Measurements from ENCODE around the gene ARHGEF28. TPM values are rescaled to one million over a fixed set of nuclear protein-coding genes. Genes with fewer than 3 reads are reported as not detected.

ARHGEF28 gene
- total RNA-seq, 1 experiment from 2014 or later: 6.1 TPM

GRCh38 chr5:73745836-73746235, 119.8 kb downstream of the ARHGEF28 start:
- H4K20me1 ChIP-seq (ENCODE audit: insufficient read depth): no peaks in the 10 kb centered on the region
- DNase-seq (ENCODE audit: low read depth, low spot score) (no peak), ATAC-seq (no peak)
- H3K9me3 ChIP-seq (ENCODE audit: control insufficient read depth in 1 of 2, insufficient read depth in 1 of 2, low read depth in 1 of 2, low read length in 2 of 2): no peaks in the 10 kb centered on the region
- no peaks in the 10 kb centered on the region for H3K36me3 ChIP-seq (ENCODE audit: control insufficient read depth in 1 of 2, insufficient read depth in 2 of 2, low read length in 2 of 2)
- RAD21 ChIA-PET (ENCODE audit: low non-redundant PET in 1 of 2, low total read pairs in 2 of 2, uncharacterized antibody in 2 of 2, unreplicated experiment in 2 of 2): no interaction called here
- no peaks in the 10 kb centered on the region for H3K4me1 ChIP-seq (ENCODE audit: control insufficient read depth in 1 of 2, insufficient read depth in 2 of 2, low read length in 2 of 2)
- TF ChIP-seq, protein P1, sequence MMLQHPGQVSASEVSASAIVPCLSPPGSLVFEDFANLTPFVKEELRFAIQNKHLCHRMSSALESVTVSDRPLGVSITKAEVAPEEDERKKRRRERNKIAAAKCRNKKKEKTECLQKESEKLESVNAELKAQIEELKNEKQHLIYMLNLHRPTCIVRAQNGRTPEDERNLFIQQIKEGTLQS (IDR thresholded peaks at IDR 0.05): no peak
- TF ChIP-seq CTCF (IDR thresholded peaks at IDR 0.05 in 2 of 3, conservative IDR thresholded peaks at IDR 0.05 in 1 of 3; ENCODE audit: borderline replicate concordance in 1 of 3, insufficient read depth in 1 of 3, low read depth in 2 of 3, low read length in 2 of 3) (no peak), SRF (IDR thresholded peaks at IDR 0.05; ENCODE audit: low read depth) (no peak), TCF7L2 (IDR thresholded peaks at IDR 0.05; ENCODE audit: borderline replicate concordance, extremely low read depth, insufficient read depth, insufficient read length) (no peak), JUND (IDR thresholded peaks at IDR 0.05) (no peak), YY1 (IDR thresholded peaks at IDR 0.05; ENCODE audit: extremely low read depth, insufficient replicate concordance, low read depth, low read length) (no peak), CEBPB (IDR thresholded peaks at IDR 0.05; ENCODE audit: low read depth) (no peak), EGR1 (IDR thresholded peaks at IDR 0.05; ENCODE audit: low read depth) (no peak), CBX3 (IDR thresholded peaks at IDR 0.05; ENCODE audit: low read depth) (no peak), SIN3A (IDR thresholded peaks at IDR 0.05; ENCODE audit: low read depth) (no peak), ZBTB33 (IDR thresholded peaks at IDR 0.05; ENCODE audit: extremely low read depth, insufficient replicate concordance, low read length) (no peak), FOSL1 (IDR thresholded peaks at IDR 0.05; ENCODE audit: low read depth) (no peak), EZH2 (IDR thresholded peaks at IDR 0.05) (no peak), POLR2AphosphoS5 (IDR thresholded peaks at IDR 0.05; ENCODE audit: low read depth, low read length) (no peak), EZH2phosphoT487 (IDR thresholded peaks at IDR 0.05; ENCODE audit: borderline replicate concordance) (no peak), ZNF274 (IDR thresholded peaks at IDR 0.05; ENCODE audit: low read depth, low read length) (no peak)
- TF ChIP-seq, protein P2, sequence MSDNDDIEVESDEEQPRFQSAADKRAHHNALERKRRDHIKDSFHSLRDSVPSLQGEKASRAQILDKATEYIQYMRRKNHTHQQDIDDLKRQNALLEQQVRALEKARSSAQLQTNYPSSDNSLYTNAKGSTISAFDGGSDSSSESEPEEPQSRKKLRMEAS (IDR thresholded peaks at IDR 0.05): no peak
- TF ChIP-seq, protein P3, sequence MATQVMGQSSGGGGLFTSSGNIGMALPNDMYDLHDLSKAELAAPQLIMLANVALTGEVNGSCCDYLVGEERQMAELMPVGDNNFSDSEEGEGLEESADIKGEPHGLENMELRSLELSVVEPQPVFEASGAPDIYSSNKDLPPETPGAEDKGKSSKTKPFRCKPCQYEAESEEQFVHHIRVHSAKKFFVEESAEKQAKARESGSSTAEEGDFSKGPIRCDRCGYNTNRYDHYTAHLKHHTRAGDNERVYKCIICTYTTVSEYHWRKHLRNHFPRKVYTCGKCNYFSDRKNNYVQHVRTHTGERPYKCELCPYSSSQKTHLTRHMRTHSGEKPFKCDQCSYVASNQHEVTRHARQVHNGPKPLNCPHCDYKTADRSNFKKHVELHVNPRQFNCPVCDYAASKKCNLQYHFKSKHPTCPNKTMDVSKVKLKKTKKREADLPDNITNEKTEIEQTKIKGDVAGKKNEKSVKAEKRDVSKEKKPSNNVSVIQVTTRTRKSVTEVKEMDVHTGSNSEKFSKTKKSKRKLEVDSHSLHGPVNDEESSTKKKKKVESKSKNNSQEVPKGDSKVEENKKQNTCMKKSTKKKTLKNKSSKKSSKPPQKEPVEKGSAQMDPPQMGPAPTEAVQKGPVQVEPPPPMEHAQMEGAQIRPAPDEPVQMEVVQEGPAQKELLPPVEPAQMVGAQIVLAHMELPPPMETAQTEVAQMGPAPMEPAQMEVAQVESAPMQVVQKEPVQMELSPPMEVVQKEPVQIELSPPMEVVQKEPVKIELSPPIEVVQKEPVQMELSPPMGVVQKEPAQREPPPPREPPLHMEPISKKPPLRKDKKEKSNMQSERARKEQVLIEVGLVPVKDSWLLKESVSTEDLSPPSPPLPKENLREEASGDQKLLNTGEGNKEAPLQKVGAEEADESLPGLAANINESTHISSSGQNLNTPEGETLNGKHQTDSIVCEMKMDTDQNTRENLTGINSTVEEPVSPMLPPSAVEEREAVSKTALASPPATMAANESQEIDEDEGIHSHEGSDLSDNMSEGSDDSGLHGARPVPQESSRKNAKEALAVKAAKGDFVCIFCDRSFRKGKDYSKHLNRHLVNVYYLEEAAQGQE (IDR thresholded peaks at IDR 0.05; ENCODE audit: low read depth): no peak
- no peak overlapping the region for H2AFZ ChIP-seq (ENCODE audit: low read depth, low read length, poor library complexity, severe bottlenecking)
- no TSS peak for BruUV-seq (replicated peaks)
- H3K4me3 ChIP-seq (replicated peaks in 1 of 2; ENCODE audit: low read depth in 1 of 2, low read length in 2 of 2): no peak overlapping the region
- H3K27me3 ChIP-seq (ENCODE audit: insufficient read depth, low read length): no peaks in the 10 kb centered on the region
- no peak overlapping the region for H3K9ac ChIP-seq (ENCODE audit: low read length)
- no peak overlapping the region for H3K27ac ChIP-seq (ENCODE audit: low read depth, low read length)
- intact Hi-C loops (cut with micrococcal nuclease): no loop called here
- H3K79me2 ChIP-seq (ENCODE audit: insufficient read depth, low read length): no peaks in the 10 kb centered on the region
- CTCF ChIA-PET: no interaction called here
- H3K4me2 ChIP-seq (ENCODE audit: low read length): no peak overlapping the region
- H3K9me2 ChIP-seq (ENCODE audit: insufficient read depth): no peaks in the 10 kb centered on the region
- POLR2A ChIA-PET: no interaction called here
